Panc1 (cell line): ENCODE measurements around the gene NCAM1.

Experiments
- POLR2AphosphoS5 ChIP-seq: IDR thresholded peaks from 2 replicates; pipeline ENCODE4 v1.6.1; 2012; ENCODE audit warnings: mild to moderate bottlenecking, low read depth, low read length, moderate library complexity
- TF ChIP-seq, protein P1 (sequence below): fragments of 450-650 bp; IDR thresholded peaks from 2 replicates; pipeline ENCODE4 v1.5.1; 2017; ENCODE audit warnings: mild to moderate bottlenecking
- TF ChIP-seq, protein P2 (sequence below), 2 experiments: IDR thresholded peaks; 2 replicates each; pipeline ENCODE4 v1.6.1; 2011 to 2012; ENCODE audit warnings: low read depth in 2 of 2, control low read depth in 1 of 2, low read length in 1 of 2, mild to moderate bottlenecking in 1 of 2, moderate library complexity in 1 of 2; ENCODE audit not compliant: insufficient read depth in 1 of 2

DNA sequence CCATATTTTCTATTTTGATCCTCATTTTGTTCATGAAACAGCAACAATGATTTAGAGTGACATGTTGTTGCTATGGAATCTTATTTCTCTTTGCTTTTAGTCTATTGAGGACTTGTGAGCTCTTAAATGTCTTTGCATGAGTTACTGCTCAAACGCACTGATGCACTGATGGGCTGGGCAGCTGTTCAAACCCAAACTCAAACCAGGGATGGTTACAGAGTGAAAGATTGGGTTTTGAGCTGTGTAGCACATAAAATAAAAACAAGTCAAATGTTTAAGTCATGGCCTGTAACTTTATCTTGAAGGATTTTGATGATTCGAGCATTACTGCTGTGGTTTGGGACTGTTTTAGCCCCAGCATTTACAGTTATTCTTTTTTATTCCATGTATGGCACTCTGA is 20.1 kb upstream of the NCAM1 start:
- TF ChIP-seq, protein P1, sequence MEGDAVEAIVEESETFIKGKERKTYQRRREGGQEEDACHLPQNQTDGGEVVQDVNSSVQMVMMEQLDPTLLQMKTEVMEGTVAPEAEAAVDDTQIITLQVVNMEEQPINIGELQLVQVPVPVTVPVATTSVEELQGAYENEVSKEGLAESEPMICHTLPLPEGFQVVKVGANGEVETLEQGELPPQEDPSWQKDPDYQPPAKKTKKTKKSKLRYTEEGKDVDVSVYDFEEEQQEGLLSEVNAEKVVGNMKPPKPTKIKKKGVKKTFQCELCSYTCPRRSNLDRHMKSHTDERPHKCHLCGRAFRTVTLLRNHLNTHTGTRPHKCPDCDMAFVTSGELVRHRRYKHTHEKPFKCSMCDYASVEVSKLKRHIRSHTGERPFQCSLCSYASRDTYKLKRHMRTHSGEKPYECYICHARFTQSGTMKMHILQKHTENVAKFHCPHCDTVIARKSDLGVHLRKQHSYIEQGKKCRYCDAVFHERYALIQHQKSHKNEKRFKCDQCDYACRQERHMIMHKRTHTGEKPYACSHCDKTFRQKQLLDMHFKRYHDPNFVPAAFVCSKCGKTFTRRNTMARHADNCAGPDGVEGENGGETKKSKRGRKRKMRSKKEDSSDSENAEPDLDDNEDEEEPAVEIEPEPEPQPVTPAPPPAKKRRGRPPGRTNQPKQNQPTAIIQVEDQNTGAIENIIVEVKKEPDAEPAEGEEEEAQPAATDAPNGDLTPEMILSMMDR = no peak
- TF ChIP-seq POLR2AphosphoS5 = no peak
- TF ChIP-seq, protein P2, sequence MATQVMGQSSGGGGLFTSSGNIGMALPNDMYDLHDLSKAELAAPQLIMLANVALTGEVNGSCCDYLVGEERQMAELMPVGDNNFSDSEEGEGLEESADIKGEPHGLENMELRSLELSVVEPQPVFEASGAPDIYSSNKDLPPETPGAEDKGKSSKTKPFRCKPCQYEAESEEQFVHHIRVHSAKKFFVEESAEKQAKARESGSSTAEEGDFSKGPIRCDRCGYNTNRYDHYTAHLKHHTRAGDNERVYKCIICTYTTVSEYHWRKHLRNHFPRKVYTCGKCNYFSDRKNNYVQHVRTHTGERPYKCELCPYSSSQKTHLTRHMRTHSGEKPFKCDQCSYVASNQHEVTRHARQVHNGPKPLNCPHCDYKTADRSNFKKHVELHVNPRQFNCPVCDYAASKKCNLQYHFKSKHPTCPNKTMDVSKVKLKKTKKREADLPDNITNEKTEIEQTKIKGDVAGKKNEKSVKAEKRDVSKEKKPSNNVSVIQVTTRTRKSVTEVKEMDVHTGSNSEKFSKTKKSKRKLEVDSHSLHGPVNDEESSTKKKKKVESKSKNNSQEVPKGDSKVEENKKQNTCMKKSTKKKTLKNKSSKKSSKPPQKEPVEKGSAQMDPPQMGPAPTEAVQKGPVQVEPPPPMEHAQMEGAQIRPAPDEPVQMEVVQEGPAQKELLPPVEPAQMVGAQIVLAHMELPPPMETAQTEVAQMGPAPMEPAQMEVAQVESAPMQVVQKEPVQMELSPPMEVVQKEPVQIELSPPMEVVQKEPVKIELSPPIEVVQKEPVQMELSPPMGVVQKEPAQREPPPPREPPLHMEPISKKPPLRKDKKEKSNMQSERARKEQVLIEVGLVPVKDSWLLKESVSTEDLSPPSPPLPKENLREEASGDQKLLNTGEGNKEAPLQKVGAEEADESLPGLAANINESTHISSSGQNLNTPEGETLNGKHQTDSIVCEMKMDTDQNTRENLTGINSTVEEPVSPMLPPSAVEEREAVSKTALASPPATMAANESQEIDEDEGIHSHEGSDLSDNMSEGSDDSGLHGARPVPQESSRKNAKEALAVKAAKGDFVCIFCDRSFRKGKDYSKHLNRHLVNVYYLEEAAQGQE (IDR thresholded peaks at IDR 0.05; ENCODE audit: insufficient read depth in 1 of 2, low read depth in 2 of 2, low read length in 1 of 2) = no peak
